ENCODE results near the gene GRHPR. TPM values are rescaled to one million over a fixed set of nuclear protein-coding genes. Genes with fewer than 3 reads are reported as not detected.

Gene GRHPR
- polyA plus RNA-seq, 1 of the 3 experiments (the other 2 are of a cell fraction), result 206 TPM

DNA sequence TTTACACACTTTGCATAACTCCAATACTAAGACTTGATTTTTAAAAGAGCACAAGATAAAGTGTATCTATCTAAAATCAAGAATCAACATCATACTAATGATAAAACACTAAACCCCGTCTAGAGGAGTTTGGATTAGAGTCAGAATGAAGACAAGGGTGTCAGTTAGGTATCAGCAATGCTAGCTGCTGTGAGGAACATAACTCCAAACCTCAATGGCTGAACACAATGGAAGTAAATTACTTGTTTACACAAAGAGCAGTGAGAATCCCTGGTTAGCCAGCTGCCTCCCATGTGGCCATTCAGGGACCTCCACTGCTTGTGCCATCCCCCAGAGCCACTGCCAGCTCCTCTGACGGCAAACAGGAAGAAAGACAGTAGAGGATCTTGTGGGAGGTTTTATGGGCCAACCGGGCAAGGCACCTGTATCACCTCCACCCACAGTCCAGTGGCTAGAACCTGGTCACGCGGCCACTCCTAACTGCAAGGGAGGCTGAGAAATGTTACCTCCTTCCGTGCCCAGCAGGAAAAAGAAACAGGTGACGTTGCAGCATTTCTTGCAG lies 24.0 kb upstream of the GRHPR start:
- Histone ChIP-seq H3K79me2 (ENCODE audit: insufficient read depth) (no peaks in the 10 kb centered on the region), H3F3A (replicated peaks; ENCODE audit: insufficient read depth) (no peaks in the 10 kb centered on the region), H4K20me1 (ENCODE audit: insufficient read depth) (no peaks in the 10 kb centered on the region), H3K9me3 (no peaks in the 10 kb centered on the region), H3K4me2 (no peak overlapping the region), H3K27me3 (ENCODE audit: insufficient read depth) (no peaks in the 10 kb centered on the region), H3K9ac (no peak overlapping the region), H3K4me1 (ENCODE audit: control insufficient read depth in 1 of 2, insufficient read depth in 2 of 2, low read depth in 1 of 2, low read length in 1 of 2) (no peaks in the 10 kb centered on the region), H3K4me3 (ENCODE audit: low read depth in 2 of 2, low read length in 1 of 2) (no peak overlapping the region), H3K36me3 (replicated peaks in 1 of 2; ENCODE audit: control insufficient read depth in 1 of 2, insufficient read depth in 2 of 2, low read length in 1 of 2) (no peaks in the 10 kb centered on the region), H2AFZ (ENCODE audit: low read depth) (no peak overlapping the region), H3K9me2 (no peaks in the 10 kb centered on the region), H3K27ac (ENCODE audit: low read depth in 2 of 2, low read length in 1 of 2) (no peak overlapping the region)
- ChIA-PET POLR2A (no interaction called here), CTCF (interaction anchor here (1.0 to 1.3 kb wide), 2 partner anchors 12 to 17 kb away, joined by 3 to 6 read pairs; no protein-coding TSS in a partner anchor)
- TF ChIP-seq, protein P1, sequence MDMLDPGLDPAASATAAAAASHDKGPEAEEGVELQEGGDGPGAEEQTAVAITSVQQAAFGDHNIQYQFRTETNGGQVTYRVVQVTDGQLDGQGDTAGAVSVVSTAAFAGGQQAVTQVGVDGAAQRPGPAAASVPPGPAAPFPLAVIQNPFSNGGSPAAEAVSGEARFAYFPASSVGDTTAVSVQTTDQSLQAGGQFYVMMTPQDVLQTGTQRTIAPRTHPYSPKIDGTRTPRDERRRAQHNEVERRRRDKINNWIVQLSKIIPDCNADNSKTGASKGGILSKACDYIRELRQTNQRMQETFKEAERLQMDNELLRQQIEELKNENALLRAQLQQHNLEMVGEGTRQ (IDR thresholded peaks at IDR 0.05; ENCODE audit: borderline replicate concordance, low read depth, low read length), result no peak
- TF ChIP-seq FOXM1 (IDR thresholded peaks at IDR 0.05; ENCODE audit: low read depth) (no peak), MEF2A (IDR thresholded peaks at IDR 0.05; ENCODE audit: borderline replicate concordance, low read depth) (no peak), EP300 (IDR thresholded peaks at IDR 0.05; ENCODE audit: borderline replicate concordance in 1 of 2, low read depth in 1 of 2, low read length in 1 of 2) (no peak), MXI1 (IDR thresholded peaks at IDR 0.05; ENCODE audit: low read depth, low read length) (no peak)
- TF ChIP-seq, protein P2, sequence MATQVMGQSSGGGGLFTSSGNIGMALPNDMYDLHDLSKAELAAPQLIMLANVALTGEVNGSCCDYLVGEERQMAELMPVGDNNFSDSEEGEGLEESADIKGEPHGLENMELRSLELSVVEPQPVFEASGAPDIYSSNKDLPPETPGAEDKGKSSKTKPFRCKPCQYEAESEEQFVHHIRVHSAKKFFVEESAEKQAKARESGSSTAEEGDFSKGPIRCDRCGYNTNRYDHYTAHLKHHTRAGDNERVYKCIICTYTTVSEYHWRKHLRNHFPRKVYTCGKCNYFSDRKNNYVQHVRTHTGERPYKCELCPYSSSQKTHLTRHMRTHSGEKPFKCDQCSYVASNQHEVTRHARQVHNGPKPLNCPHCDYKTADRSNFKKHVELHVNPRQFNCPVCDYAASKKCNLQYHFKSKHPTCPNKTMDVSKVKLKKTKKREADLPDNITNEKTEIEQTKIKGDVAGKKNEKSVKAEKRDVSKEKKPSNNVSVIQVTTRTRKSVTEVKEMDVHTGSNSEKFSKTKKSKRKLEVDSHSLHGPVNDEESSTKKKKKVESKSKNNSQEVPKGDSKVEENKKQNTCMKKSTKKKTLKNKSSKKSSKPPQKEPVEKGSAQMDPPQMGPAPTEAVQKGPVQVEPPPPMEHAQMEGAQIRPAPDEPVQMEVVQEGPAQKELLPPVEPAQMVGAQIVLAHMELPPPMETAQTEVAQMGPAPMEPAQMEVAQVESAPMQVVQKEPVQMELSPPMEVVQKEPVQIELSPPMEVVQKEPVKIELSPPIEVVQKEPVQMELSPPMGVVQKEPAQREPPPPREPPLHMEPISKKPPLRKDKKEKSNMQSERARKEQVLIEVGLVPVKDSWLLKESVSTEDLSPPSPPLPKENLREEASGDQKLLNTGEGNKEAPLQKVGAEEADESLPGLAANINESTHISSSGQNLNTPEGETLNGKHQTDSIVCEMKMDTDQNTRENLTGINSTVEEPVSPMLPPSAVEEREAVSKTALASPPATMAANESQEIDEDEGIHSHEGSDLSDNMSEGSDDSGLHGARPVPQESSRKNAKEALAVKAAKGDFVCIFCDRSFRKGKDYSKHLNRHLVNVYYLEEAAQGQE (IDR thresholded peaks at IDR 0.05; ENCODE audit: low read depth, low read length), result no peak
- TF ChIP-seq, protein P3, sequence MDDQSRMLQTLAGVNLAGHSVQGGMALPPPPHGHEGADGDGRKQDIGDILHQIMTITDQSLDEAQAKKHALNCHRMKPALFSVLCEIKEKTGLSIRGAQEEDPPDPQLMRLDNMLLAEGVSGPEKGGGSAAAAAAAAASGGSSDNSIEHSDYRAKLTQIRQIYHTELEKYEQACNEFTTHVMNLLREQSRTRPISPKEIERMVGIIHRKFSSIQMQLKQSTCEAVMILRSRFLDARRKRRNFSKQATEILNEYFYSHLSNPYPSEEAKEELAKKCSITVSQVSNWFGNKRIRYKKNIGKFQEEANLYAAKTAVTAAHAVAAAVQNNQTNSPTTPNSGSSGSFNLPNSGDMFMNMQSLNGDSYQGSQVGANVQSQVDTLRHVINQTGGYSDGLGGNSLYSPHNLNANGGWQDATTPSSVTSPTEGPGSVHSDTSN (IDR thresholded peaks at IDR 0.05), result no peak
- 67% methylated on average over 7 of the region's 7 CpGs for WGBS (ENCODE audit: low lambda C conversion rate)
- DNase-seq, result no peak

DNA sequence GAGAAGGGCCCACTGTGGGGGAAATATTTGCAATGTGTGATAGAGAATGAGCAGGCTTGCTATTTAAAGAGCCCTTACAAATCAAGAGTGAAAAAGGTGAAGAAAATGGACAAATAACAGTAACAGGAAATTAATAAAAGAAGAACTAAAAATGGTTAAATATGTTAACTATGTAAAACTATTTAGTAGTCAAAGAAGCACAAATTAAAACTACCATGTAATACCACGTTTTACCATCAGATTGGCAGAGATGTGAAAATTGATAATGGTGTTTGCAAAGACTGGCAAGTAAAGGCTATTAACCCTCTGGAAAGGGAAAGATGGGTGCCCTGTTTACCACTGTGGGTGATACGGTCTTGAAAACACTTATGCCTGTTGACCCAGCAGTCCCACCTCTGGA lies 23.2 kb upstream of the GRHPR start:
- Histone ChIP-seq H3K9me3 (no peaks in the 10 kb centered on the region), H3K4me2 (no peak overlapping the region), H2AFZ (ENCODE audit: low read depth) (no peak overlapping the region), H4K20me1 (ENCODE audit: insufficient read depth) (no peaks in the 10 kb centered on the region), H3K9me2 (no peaks in the 10 kb centered on the region), H3K79me2 (ENCODE audit: insufficient read depth) (no peaks in the 10 kb centered on the region), H3K27me3 (ENCODE audit: insufficient read depth) (no peaks in the 10 kb centered on the region), H3F3A (replicated peaks; ENCODE audit: insufficient read depth) (no peaks in the 10 kb centered on the region), H3K9ac (no peak overlapping the region), H3K36me3 (replicated peaks in 1 of 2; ENCODE audit: control insufficient read depth in 1 of 2, insufficient read depth in 2 of 2, low read length in 1 of 2) (no peaks in the 10 kb centered on the region), H3K27ac (ENCODE audit: low read depth in 2 of 2, low read length in 1 of 2) (no peak overlapping the region), H3K4me1 (ENCODE audit: control insufficient read depth in 1 of 2, insufficient read depth in 2 of 2, low read depth in 1 of 2, low read length in 1 of 2) (no peaks in the 10 kb centered on the region), H3K4me3 (ENCODE audit: low read depth in 2 of 2, low read length in 1 of 2) (no peak overlapping the region)
- POLR2A ChIA-PET, result no interaction called here
- TF ChIP-seq TCF12 (IDR thresholded peaks at IDR 0.05), result no peak
- TF ChIP-seq, protein P4, sequence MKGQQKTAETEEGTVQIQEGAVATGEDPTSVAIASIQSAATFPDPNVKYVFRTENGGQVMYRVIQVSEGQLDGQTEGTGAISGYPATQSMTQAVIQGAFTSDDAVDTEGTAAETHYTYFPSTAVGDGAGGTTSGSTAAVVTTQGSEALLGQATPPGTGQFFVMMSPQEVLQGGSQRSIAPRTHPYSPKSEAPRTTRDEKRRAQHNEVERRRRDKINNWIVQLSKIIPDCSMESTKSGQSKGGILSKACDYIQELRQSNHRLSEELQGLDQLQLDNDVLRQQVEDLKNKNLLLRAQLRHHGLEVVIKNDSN (IDR thresholded peaks at IDR 0.05; ENCODE audit: borderline replicate concordance, low read depth), result no peak
- no peak for TF ChIP-seq EZH2phosphoT487 (IDR thresholded peaks at IDR 0.05; ENCODE audit: borderline replicate concordance, low read depth)
- TF ChIP-seq FOSL2 (IDR thresholded peaks at IDR 0.05; ENCODE audit: borderline replicate concordance, low read depth), result no peak
- TF ChIP-seq, protein P5, sequence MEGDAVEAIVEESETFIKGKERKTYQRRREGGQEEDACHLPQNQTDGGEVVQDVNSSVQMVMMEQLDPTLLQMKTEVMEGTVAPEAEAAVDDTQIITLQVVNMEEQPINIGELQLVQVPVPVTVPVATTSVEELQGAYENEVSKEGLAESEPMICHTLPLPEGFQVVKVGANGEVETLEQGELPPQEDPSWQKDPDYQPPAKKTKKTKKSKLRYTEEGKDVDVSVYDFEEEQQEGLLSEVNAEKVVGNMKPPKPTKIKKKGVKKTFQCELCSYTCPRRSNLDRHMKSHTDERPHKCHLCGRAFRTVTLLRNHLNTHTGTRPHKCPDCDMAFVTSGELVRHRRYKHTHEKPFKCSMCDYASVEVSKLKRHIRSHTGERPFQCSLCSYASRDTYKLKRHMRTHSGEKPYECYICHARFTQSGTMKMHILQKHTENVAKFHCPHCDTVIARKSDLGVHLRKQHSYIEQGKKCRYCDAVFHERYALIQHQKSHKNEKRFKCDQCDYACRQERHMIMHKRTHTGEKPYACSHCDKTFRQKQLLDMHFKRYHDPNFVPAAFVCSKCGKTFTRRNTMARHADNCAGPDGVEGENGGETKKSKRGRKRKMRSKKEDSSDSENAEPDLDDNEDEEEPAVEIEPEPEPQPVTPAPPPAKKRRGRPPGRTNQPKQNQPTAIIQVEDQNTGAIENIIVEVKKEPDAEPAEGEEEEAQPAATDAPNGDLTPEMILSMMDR (IDR thresholded peaks at IDR 0.05), result no peak
- TF ChIP-seq JUND (IDR thresholded peaks at IDR 0.05), result no peak
- TF ChIP-seq SIN3A (IDR thresholded peaks at IDR 0.05; ENCODE audit: borderline replicate concordance, low read depth, low read length), result no peak
- TF ChIP-seq, protein P3 (IDR thresholded peaks at IDR 0.05), result no peak
- no peak for TF ChIP-seq ELF1 (IDR thresholded peaks at IDR 0.05)
- TF ChIP-seq YY1 (IDR thresholded peaks at IDR 0.05; ENCODE audit: low read depth), result no peak
- TF ChIP-seq CHD2 (IDR thresholded peaks at IDR 0.05; ENCODE audit: low read length, partially characterized antibody), result no peak
- no peak for TF ChIP-seq SMC3 (IDR thresholded peaks at IDR 0.05; ENCODE audit: low read depth, low read length)
- TF ChIP-seq NFIC (IDR thresholded peaks at IDR 0.05; ENCODE audit: borderline replicate concordance), result no peak
- DNase-seq, result no peak
- WGBS (ENCODE audit: low lambda C conversion rate), result 51% methylated on average over 2 of the region's 2 CpGs
- CTCF ChIA-PET, result interaction anchor here (1.5 kb wide), 1 partner anchor 16 kb away, joined by 6 read pairs; no protein-coding TSS in a partner anchor

Data from SK-N-SH (cell line).